T follicular helper cell (primary cell): ENCODE measurements around the gene LMO2.
"Not testable (repeated sequence)": the region's sequence is repeated elsewhere in the genome, so short reads cannot be mapped to it uniquely, and the experiment has no call there.

ENCODE experiments used
- DNase-seq: peaks from one replicate; pipeline ENCODE4 v3.0.0-alpha.2; 2020; ENCODE audit warnings: low read depth

Gene LMO2

GRCh38 chr11:33861386-33861785, 30.5 kb downstream of the LMO2 start:
- no peak for DNase-seq

- no peak for DNase-seq
Measured at GRCh38 chr11:33860926-33861325, 30.9 kb downstream of the LMO2 start.

- no peak for DNase-seq
Measured at GRCh38 chr11:33859306-33859705, 32.6 kb downstream of the LMO2 start.

- DNase-seq = peak; percentile 48
Measured at GRCh38 chr11:33857933-33858371, 33.9 kb downstream of the LMO2 start.

GRCh38 chr11:33855500-33855899, 36.4 kb downstream of the LMO2 start:
- DNase-seq = no peak

GRCh38 chr11:33848717-33849390, 43.0 kb downstream of the LMO2 start:
- no peak for DNase-seq

- no peak for DNase-seq
Measured at GRCh38 chr11:33847251-33847650, 44.6 kb downstream of the LMO2 start.

- DNase-seq = no peak
Measured at GRCh38 chr11:33844236-33844635, 47.6 kb downstream of the LMO2 start.

- DNase-seq = no peak
Measured at GRCh38 chr11:33843018-33843417, 48.9 kb downstream of the LMO2 start.

- DNase-seq = no peak
Measured at GRCh38 chr11:33842236-33842915, 49.5 kb downstream of the LMO2 start.

- not testable (repeated sequence) for DNase-seq
Measured at GRCh38 chr11:33838234-33838633, 53.6 kb downstream of the LMO2 start.

GRCh38 chr11:33837334-33837733, 54.5 kb downstream of the LMO2 start:
- not testable (repeated sequence) for DNase-seq

- DNase-seq = no peak
Measured at GRCh38 chr11:33835143-33835878, 56.6 kb downstream of the LMO2 start.

- DNase-seq = no peak
Measured at GRCh38 chr11:33832676-33833075, 59.2 kb downstream of the LMO2 start.

- DNase-seq = no peak
Measured at GRCh38 chr11:33830903-33831648, 60.8 kb downstream of the LMO2 start.

- DNase-seq = peak; percentile 40
Measured at GRCh38 chr11:33829430-33830141, 62.3 kb downstream of the LMO2 start.

- DNase-seq = no peak
Measured at GRCh38 chr11:33828604-33829429, 63.1 kb downstream of the LMO2 start.

GRCh38 chr11:33827206-33827605, 64.7 kb downstream of the LMO2 start:
- DNase-seq = no peak

GRCh38 chr11:33825854-33826560, 65.9 kb downstream of the LMO2 start:
- no peak for DNase-seq

- DNase-seq = not testable (repeated sequence)
Measured at GRCh38 chr11:33822981-33823380, 68.9 kb downstream of the LMO2 start.
